Activated T-helper 1 cell treated with anti-CD3 and anti-CD28 coated beads, Interleukin-12 subunit alpha, Interleukin-12 subunit beta, Interleukin-2, Interleukin-4 antibody, amounts not matched to agents 30 ng/mL and 10 ng/mL and 1 ng/mL, durations not matched to agents 14 hours and 24 hours and 36 hours (primary cell): ENCODE measurements around the gene CCNT1. TPM values are rescaled to one million over a fixed set of nuclear protein-coding genes. Genes with fewer than 3 reads are reported as not detected.
"Not testable (repeated sequence)": the region's sequence is repeated elsewhere in the genome, so short reads cannot be mapped to it uniquely, and the experiment has no call there.

Experiments used
- DNase-seq: peaks from one replicate; pipeline ENCODE4 v3.0.0; 2021; ENCODE audit warnings: low spot score
- H3K27ac Mint-ChIP-seq: one replicate; pipeline ENCODE4 v1.8.0; 2021; ENCODE audit warnings: mild to moderate bottlenecking, mixed read lengths
- H3K27me3 Mint-ChIP-seq: one replicate; pipeline ENCODE4 v1.8.0; 2022; ENCODE audit warnings: mild to moderate bottlenecking, moderate library complexity, mixed read lengths; ENCODE audit not compliant: insufficient read depth
- H3K36me3 Mint-ChIP-seq: one replicate; pipeline ENCODE4 v1.8.0; 2021; ENCODE audit warnings: low read depth, mixed read lengths
- H3K4me1 Mint-ChIP-seq: one replicate; pipeline ENCODE4 v1.8.0; 2021; ENCODE audit warnings: low read depth, mixed read lengths
- H3K4me3 Mint-ChIP-seq: one replicate; pipeline ENCODE4 v1.8.0; 2021; ENCODE audit warnings: mild to moderate bottlenecking, moderate library complexity, mixed read lengths
- H3K9me3 Mint-ChIP-seq: one replicate; pipeline ENCODE4 v1.8.0; 2021; ENCODE audit warnings: mixed read lengths
- intact Hi-C: fragments of 100-400 bp; cut with micrococcal nuclease; formaldehyde crosslinking; loops from one replicate; pipeline ENCODE4 v1.15.1; 2024
- total RNA-seq: library from RNA; stranded (reverse); gene quantifications from 2 replicates; pipeline ENCODE4 v1.2.3, GENCODE V29; 2022

The CCNT1 gene
- total RNA-seq, 1 donor from 2014 or later: 67.2 TPM

- no peak overlapping the region for H3K4me3 Mint-ChIP-seq
- no peaks in the 10 kb centered on the region for H3K4me1 Mint-ChIP-seq
- no peak overlapping the region for H3K27ac Mint-ChIP-seq
- intact Hi-C loops: no loop called here
- no peaks in the 10 kb centered on the region for H3K9me3 Mint-ChIP-seq
- H3K36me3 Mint-ChIP-seq: peaks cover 33% of the 10 kb centered on the region
- no peaks in the 10 kb centered on the region for H3K27me3 Mint-ChIP-seq
- DNase-seq: no peak
Measured at GRCh38 chr12:48668996-48669395, 47.5 kb downstream of the CCNT1 start.

DNA sequence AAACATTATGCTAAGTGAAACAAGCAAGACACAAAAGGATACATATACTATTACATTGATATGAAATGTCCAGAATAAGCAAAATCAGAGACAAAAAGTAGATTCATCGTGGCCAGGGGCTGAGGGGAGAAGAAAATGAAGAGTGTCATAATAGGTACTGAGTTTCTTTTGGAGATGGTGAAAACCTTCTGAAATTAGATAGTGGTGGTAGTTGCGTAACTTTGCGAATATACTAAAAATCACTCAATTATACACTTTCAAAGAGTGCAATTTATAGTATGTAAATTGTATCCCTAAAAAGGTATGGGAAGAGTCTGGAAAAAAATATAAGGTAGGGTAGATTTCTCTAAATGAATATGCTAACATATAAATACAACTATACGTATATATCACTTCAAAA lies 56.6 kb downstream of the CCNT1 start:
- no peaks in the 10 kb centered on the region for H3K9me3 Mint-ChIP-seq

GRCh38 chr12:48651681-48652080 lies 64.8 kb downstream of the CCNT1 start:
- intact Hi-C loops: no loop called here
- DNase-seq: no peak
- H3K9me3 Mint-ChIP-seq: no peaks in the 10 kb centered on the region
- no peaks in the 10 kb centered on the region for H3K4me1 Mint-ChIP-seq
- no peak overlapping the region for H3K27ac Mint-ChIP-seq
- H3K4me3 Mint-ChIP-seq: no peak overlapping the region
- H3K36me3 Mint-ChIP-seq: peaks cover 49% of the 10 kb centered on the region
- H3K27me3 Mint-ChIP-seq: no peaks in the 10 kb centered on the region

More for the DNA sequence above, 56.6 kb downstream of the CCNT1 start:
- H3K27ac Mint-ChIP-seq: no peak overlapping the region
- DNase-seq: no peak
- intact Hi-C loops: no loop called here
- H3K36me3 Mint-ChIP-seq: peaks cover 36% of the 10 kb centered on the region
- peaks cover 6% of the 10 kb centered on the region for H3K4me1 Mint-ChIP-seq
- H3K27me3 Mint-ChIP-seq: no peaks in the 10 kb centered on the region
- H3K4me3 Mint-ChIP-seq: no peak overlapping the region

- DNase-seq, H3K27me3 Mint-ChIP-seq, H3K4me1 Mint-ChIP-seq, H3K9me3 Mint-ChIP-seq, intact Hi-C loops, H3K27ac Mint-ChIP-seq, H3K4me3 Mint-ChIP-seq: not testable (repeated sequence)
- H3K36me3 Mint-ChIP-seq: peaks cover 42% of the 10 kb centered on the region
Measured at GRCh38 chr12:48645354-48645753, 71.2 kb downstream of the CCNT1 start.

DNA sequence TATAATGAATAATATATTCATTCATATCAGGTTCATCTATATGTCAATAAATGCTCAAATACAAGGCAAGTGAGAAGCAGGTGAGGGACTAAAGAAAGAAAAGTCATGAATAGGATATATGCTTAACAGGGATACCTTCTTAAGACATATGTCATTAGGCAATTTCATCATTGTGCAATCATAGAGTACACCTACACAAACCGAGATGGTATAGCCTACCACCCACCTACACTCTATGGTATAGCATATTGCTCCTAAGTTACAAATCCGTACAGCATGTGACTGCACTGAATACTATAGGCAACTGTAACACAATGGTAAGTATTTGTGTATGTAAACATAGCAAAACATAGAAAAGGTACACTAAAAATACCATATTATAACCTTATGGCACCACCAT lies 73.5 kb downstream of the CCNT1 start:
- intact Hi-C loops: no loop called here
- Mint-ChIP-seq H3K4me1 (no peaks in the 10 kb centered on the region), H3K27me3 (no peaks in the 10 kb centered on the region), H3K27ac (no peak overlapping the region), H3K9me3 (peaks cover 5% of the 10 kb centered on the region), H3K4me3 (no peak overlapping the region), H3K36me3 (peaks cover 38% of the 10 kb centered on the region)
- DNase-seq: no peak

GRCh38 chr12:48641752-48642555 lies 74.6 kb downstream of the CCNT1 start:
- not testable (repeated sequence) for H3K27ac Mint-ChIP-seq, H3K27me3 Mint-ChIP-seq

GRCh38 chr12:48640854-48641253 lies 75.7 kb downstream of the CCNT1 start:
- H3K36me3 Mint-ChIP-seq: peaks cover 28% of the 10 kb centered on the region
- intact Hi-C loops: no loop called here
- no peak overlapping the region for H3K4me3 Mint-ChIP-seq
- DNase-seq: no peak
- H3K9me3 Mint-ChIP-seq: peaks cover 5% of the 10 kb centered on the region
- H3K27me3 Mint-ChIP-seq: no peaks in the 10 kb centered on the region
- H3K4me1 Mint-ChIP-seq: no peaks in the 10 kb centered on the region
- H3K27ac Mint-ChIP-seq: no peak overlapping the region

More at GRCh38 chr12:48641752-48642555, 74.6 kb downstream of the CCNT1 start:
- H3K9me3 Mint-ChIP-seq, H3K4me3 Mint-ChIP-seq, intact Hi-C loops, DNase-seq, H3K4me1 Mint-ChIP-seq: not testable (repeated sequence)
- H3K36me3 Mint-ChIP-seq: peaks cover 34% of the 10 kb centered on the region

GRCh38 chr12:48640428-48640827 lies 76.1 kb downstream of the CCNT1 start:
- no peak overlapping the region for H3K27ac Mint-ChIP-seq
- DNase-seq: no peak
- no peak overlapping the region for H3K4me3 Mint-ChIP-seq
- no peaks in the 10 kb centered on the region for H3K27me3 Mint-ChIP-seq
- peaks cover 5% of the 10 kb centered on the region for H3K9me3 Mint-ChIP-seq
- peaks cover 27% of the 10 kb centered on the region for H3K36me3 Mint-ChIP-seq
- H3K4me1 Mint-ChIP-seq: no peaks in the 10 kb centered on the region
- intact Hi-C loops: no loop called here

Other genes with a start within 250 kb of the CCNT1 start
- not detected in 2 replicates for gene ANP32D, start 244.1 kb downstream of the CCNT1 start, total RNA-seq
- not detected in 2 replicates for gene C12orf54, start 234.2 kb downstream of the CCNT1 start, total RNA-seq
- not detected in 2 replicates for gene OR8S1, start 191.1 kb downstream of the CCNT1 start, total RNA-seq
- not detected in 2 replicates for gene LALBA, start 146.7 kb downstream of the CCNT1 start, total RNA-seq
- 65.3 and 66.4 TPM in 2 replicates for gene KANSL2, start 34.5 kb downstream of the CCNT1 start, total RNA-seq
- 0.32 and 0.78 TPM in 2 replicates for gene ADCY6, start 72.4 kb upstream of the CCNT1 start, total RNA-seq
- gene CACNB3, start 101.8 kb upstream of the CCNT1 start, total RNA-seq: 11.4 and 13.1 TPM in 2 replicates
- gene DDX23, start 135.5 kb upstream of the CCNT1 start, total RNA-seq: 120 and 127 TPM in 2 replicates
- 7.9 and 9.3 TPM in 2 replicates for gene RND1, start 149.2 kb upstream of the CCNT1 start, total RNA-seq
- gene FKBP11, start 208.8 kb upstream of the CCNT1 start, total RNA-seq: 62.7 and 67.9 TPM in 2 replicates
- gene ARF3, start 240.8 kb upstream of the CCNT1 start, total RNA-seq: 116 and 117 TPM in 2 replicates